Measurements from ENCODE around the gene TMEM238.
"Not testable (repeated sequence)": the region's sequence is repeated elsewhere in the genome, so short reads cannot be mapped to it uniquely, and the experiment has no call there.

TMEM238 gene

DNA sequence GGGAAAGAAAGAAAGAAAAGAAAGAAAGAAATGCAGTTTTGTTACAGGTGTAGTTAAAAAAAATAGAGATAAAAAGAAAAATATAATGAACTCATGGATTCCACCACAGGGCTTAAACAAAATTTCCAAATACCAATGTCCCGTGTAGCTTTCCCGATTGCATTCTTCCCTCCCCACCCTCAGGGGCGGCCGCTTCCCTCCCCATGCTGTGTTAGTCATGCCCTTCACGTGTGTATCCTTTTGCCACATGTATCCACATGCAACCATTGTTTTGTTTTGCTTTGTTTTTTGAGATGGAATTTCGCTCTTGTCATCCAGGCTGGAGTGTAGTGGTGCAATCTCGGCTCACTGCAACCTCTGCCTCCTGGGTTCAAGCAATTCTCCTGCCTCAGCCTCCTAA, 48.0 kb downstream of the TMEM238 start:
- DNase-seq = no peak

DNA sequence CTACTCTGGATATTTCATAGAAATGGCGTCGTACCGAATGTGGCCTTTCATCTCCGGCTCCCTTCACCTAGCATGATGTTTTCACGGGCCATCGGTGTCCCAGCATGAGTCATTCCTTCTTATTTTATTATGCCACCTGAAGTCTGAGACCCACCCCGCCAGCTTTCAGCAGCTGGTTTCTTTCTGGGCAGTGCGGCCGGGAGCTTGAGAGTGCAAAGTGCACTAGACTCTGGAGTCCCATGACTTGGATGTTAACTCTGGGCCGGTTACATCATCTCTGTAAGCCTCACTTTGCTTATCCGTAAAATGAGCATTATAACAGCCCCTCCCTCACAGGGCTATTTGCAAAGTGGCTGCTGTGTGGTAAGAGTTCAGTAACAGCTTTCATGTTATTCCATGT, 50.2 kb downstream of the TMEM238 start:
- DNase-seq = no peak

DNA sequence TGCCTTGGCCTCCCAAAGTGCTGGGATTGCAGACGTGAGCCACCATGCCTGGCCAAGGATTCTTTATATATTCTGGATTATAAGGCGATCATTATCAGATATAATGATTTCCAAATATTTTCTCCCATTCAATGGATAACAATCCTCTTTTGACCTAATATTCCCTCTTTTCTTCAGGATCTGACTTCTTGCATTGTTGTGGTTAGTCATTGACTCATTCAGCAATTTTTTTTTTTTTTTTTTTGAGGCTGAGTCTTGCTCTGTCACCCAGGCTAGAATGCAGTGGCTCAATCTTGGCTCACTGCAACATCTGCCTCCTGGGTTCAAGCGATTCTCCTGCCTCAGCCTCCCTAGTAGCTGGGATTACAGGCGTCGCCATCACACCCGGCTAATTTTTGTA, 54.3 kb downstream of the TMEM238 start:
- not testable (repeated sequence) for DNase-seq

All from activated CD8-positive, alpha-beta memory T cell treated with anti-CD3 and anti-CD28 coated beads, Interleukin-2, amount 50 U/mL, for 48 hours (primary cell).